SK-N-SH (cell line): Measurements from ENCODE around the gene AFF1. TPM values are rescaled to one million over a fixed set of nuclear protein-coding genes. Genes with fewer than 3 reads are reported as not detected.

Experiments used
- CTCF ChIA-PET: fragments of 300-600, 350-600 bp; formaldehyde crosslinking; extraction: SDS; loops from one replicate; lab custom pipeline; 2021; lab: Yijun Ruan, JAX
- POLR2A ChIA-PET: fragments of 350-600 bp; sonication (Branson Sonifier 250); formaldehyde crosslinking; extraction: SDS; loops from one replicate; lab custom pipeline; 2020; ENCODE audit warnings: antibody characterized with exemption, inconsistent platforms; lab: Yijun Ruan, JAX
- DNase-seq: peaks from one replicate; pipeline ENCODE4 v3.0.0; 2012
- H2AFZ ChIP-seq: fragments of 200-600 bp; sonication (generic); 2 replicates; pipeline ENCODE4 v1.8.1; 2016; ENCODE audit warnings: antibody characterized with exemption, mild to moderate bottlenecking, low read depth
- H3F3A ChIP-seq: fragments of 200-600 bp; sonication (generic); replicated peaks from 2 replicates; pipeline ENCODE3; 2016; ENCODE audit warnings: antibody characterized with exemption, mild to moderate bottlenecking; ENCODE audit not compliant: insufficient read depth
- H3K27ac ChIP-seq, 2 experiments: fragments of 200-500 bp in 1 of 2; fragments of 200-600 bp in 1 of 2; sonication (Bioruptor generic) in 1 of 2; sonication (generic), shearing (Covaris generic) in 1 of 2; 2 replicates each; pipeline versions ENCODE4 v1.5.1 to v1.6.1; 2014 to 2016; ENCODE audit warnings: low read depth in 2 of 2, inconsistent platforms in 1 of 2, low read length in 1 of 2, mild to moderate bottlenecking in 1 of 2, mixed read lengths in 1 of 2
- H3K27me3 ChIP-seq: fragments of 200-600 bp; sonication (generic), shearing (Covaris generic); 2 replicates; pipeline ENCODE4 v1.6.1; 2016; ENCODE audit warnings: mixed run types; ENCODE audit not compliant: insufficient read depth
- H3K36me3 ChIP-seq, 2 experiments: fragments of 200-500 bp in 1 of 2; fragments of 200-600 bp in 1 of 2; sonication (Bioruptor generic) in 1 of 2; sonication (generic) in 1 of 2; replicated peaks in 1 of 2; 2 replicates each; pipeline versions ENCODE3 to v1.5.1; 2014 to 2016; ENCODE audit warnings: low read length in 1 of 2, mild to moderate bottlenecking in 1 of 2; ENCODE audit not compliant: insufficient read depth in 2 of 2, control insufficient read depth in 1 of 2
- H3K4me1 ChIP-seq, 2 experiments: fragments of 200-500 bp in 1 of 2; fragments of 200-600 bp in 1 of 2; sonication (Bioruptor generic) in 1 of 2; sonication (generic), shearing (Covaris generic) in 1 of 2; 2 replicates each; pipeline versions ENCODE4 v1.5.1 to v1.6.1; 2014 to 2016; ENCODE audit warnings: low read depth in 1 of 2, low read length in 1 of 2, mixed run types in 1 of 2; ENCODE audit not compliant: insufficient read depth in 2 of 2, control insufficient read depth in 1 of 2
- H3K4me2 ChIP-seq: fragments of 200-600 bp; sonication (generic), shearing (Covaris generic); 2 replicates; pipeline ENCODE4 v1.6.1; 2017; ENCODE audit warnings: mixed run types
- H3K4me3 ChIP-seq, 2 experiments: fragments of 200-500 bp in 1 of 2; fragments of 200-600 bp in 1 of 2; sonication (Bioruptor generic) in 1 of 2; sonication (generic), shearing (Covaris generic) in 1 of 2; 2 replicates each; pipeline versions ENCODE4 v1.5.1 to v1.8.1; 2014 to 2016; ENCODE audit warnings: low read depth in 2 of 2, inconsistent platforms in 1 of 2, low read length in 1 of 2, mild to moderate bottlenecking in 1 of 2, mixed read lengths in 1 of 2, moderate library complexity in 1 of 2
- H3K79me2 ChIP-seq: fragments of 200-600 bp; sonication (generic); 2 replicates; pipeline ENCODE4 v1.8.1; 2017; ENCODE audit warnings: mild to moderate bottlenecking; ENCODE audit not compliant: insufficient read depth
- H3K9ac ChIP-seq: fragments of 200-600 bp; sonication (generic); 2 replicates; pipeline ENCODE4 v1.6.1; 2017; ENCODE audit warnings: mixed run types
- H3K9me2 ChIP-seq: fragments of 200-600 bp; sonication (generic); 2 replicates; pipeline ENCODE4 v1.6.1; 2017; ENCODE audit warnings: mixed run types
- H3K9me3 ChIP-seq: fragments of 200-600 bp; sonication (generic); 2 replicates; pipeline ENCODE4 v1.6.1; 2017; ENCODE audit warnings: mixed run types, mild to moderate bottlenecking, moderate library complexity
- H4K20me1 ChIP-seq: fragments of 200-600 bp; sonication (generic); 2 replicates; pipeline ENCODE4 v1.6.1; 2017; ENCODE audit warnings: mild to moderate bottlenecking, mixed run types; ENCODE audit not compliant: insufficient read depth
- CTCF ChIP-seq: fragments of 200-600 bp; sonication (generic); IDR thresholded peaks from 2 replicates; pipeline ENCODE4 v1.6.1; 2017; ENCODE audit warnings: antibody characterized with exemption, mild to moderate bottlenecking, moderate library complexity
- EP300 ChIP-seq, 2 experiments: IDR thresholded peaks; 2 replicates each; pipeline versions ENCODE4 v1.4.0 to v1.6.1; 2012; ENCODE audit warnings: borderline replicate concordance in 1 of 2, low read depth in 1 of 2, low read length in 1 of 2
- FOSL2 ChIP-seq: IDR thresholded peaks from 2 replicates; pipeline ENCODE4 v1.4.0; 2012; ENCODE audit warnings: low read depth, mild to moderate bottlenecking, moderate library complexity, borderline replicate concordance
- FOXJ3 ChIP-seq: sonication (generic); formaldehyde crosslinking; IDR thresholded peaks from 2 replicates; pipeline ENCODE4 v1.5.1; 2020; ENCODE audit warnings: mild to moderate bottlenecking, missing genetic modification reagents
- GABPA ChIP-seq: IDR thresholded peaks from 2 replicates; pipeline ENCODE4 v1.4.0; 2012; ENCODE audit warnings: low read depth, mild to moderate bottlenecking
- GATA2 ChIP-seq: sonication (generic); formaldehyde crosslinking; IDR thresholded peaks from 2 replicates; pipeline ENCODE4 v1.5.0; 2020; ENCODE audit warnings: mild to moderate bottlenecking, missing genetic modification reagents
- IRF3 ChIP-seq: fragments of 150-350 bp; IDR thresholded peaks from 2 replicates; pipeline ENCODE4 v1.6.1; 2016; ENCODE audit warnings: mild to moderate bottlenecking, low read depth, low read length
- MAX ChIP-seq: IDR thresholded peaks from 2 replicates; pipeline ENCODE4 v1.4.0; 2012; ENCODE audit warnings: low read depth
- NFIC ChIP-seq: IDR thresholded peaks from 2 replicates; pipeline ENCODE4 v1.4.0; 2012; ENCODE audit warnings: borderline replicate concordance
- POLR2AphosphoS5 ChIP-seq: IDR thresholded peaks from 2 replicates; pipeline ENCODE4 v1.6.1; 2012; ENCODE audit warnings: low read depth, low read length
- RXRA ChIP-seq: IDR thresholded peaks from 2 replicates; pipeline ENCODE4 v1.4.0; 2012; ENCODE audit warnings: low read depth, mild to moderate bottlenecking, borderline replicate concordance
- SIN3A ChIP-seq: IDR thresholded peaks from 2 replicates; pipeline ENCODE4 v1.6.1; 2012; ENCODE audit warnings: low read depth, mild to moderate bottlenecking, low read length, moderate library complexity, borderline replicate concordance
- TEAD4 ChIP-seq: IDR thresholded peaks from 2 replicates; pipeline ENCODE4 v1.4.0; 2012; ENCODE audit warnings: mild to moderate bottlenecking, borderline replicate concordance; ENCODE audit not compliant: insufficient read depth
- USF1 ChIP-seq: IDR thresholded peaks from 2 replicates; pipeline ENCODE4 v1.4.0; 2012; ENCODE audit warnings: low read depth, borderline replicate concordance
- USF2 ChIP-seq: fragments of 150-350 bp; IDR thresholded peaks from 2 replicates; pipeline ENCODE4 v1.6.1; 2017; ENCODE audit warnings: antibody characterized with exemption, low read length, low read depth, borderline replicate concordance
- ZBTB33 ChIP-seq: IDR thresholded peaks from 2 replicates; pipeline ENCODE4 v1.4.0; 2012; ENCODE audit warnings: low read depth, borderline replicate concordance
- WGBS: methylation state at CpG from one replicate; pipeline ENCODE4 v1.1.6; 2017; ENCODE audit warnings: low lambda C conversion rate; 5-methylcytosine and 5-hydroxymethylcytosine counted together
- polyA plus RNA-seq, 3 experiments: library from polyadenylated mRNA; depleted of rRNA; stranded (reverse); fragments of >200 nt; gene quantifications; 2 replicates each; pipeline ENCODE4 v1.2.3, GENCODE V29; 2012

The AFF1 gene
- polyA plus RNA-seq, 1 of the 3 experiments (the other 2 are of a cell fraction) = 2.7 TPM

GRCh38 chr4:86948276-86948675 is 13.5 kb downstream of the AFF1 start:
- no peak for TF ChIP-seq SIN3A
- TF ChIP-seq EP300 (IDR thresholded peaks at IDR 0.05; ENCODE audit: borderline replicate concordance in 1 of 2, low read depth in 1 of 2, low read length in 1 of 2) = no peak
- TF ChIP-seq FOSL2 = no peak
- TF ChIP-seq FOXJ3 (CRISPR knock-in tag) = no peak
- TF ChIP-seq USF2 = no peak
- TF ChIP-seq IRF3 = no peak
- no peak for TF ChIP-seq CTCF
- TF ChIP-seq USF1 = no peak
- TF ChIP-seq RXRA = no peak
- TF ChIP-seq, all 33 proteins: peak for 0
- no peak for DNase-seq
- ChIA-PET POLR2A (no interaction called here), CTCF (no interaction called here)
- no peaks in the 10 kb centered on the region for H4K20me1 ChIP-seq
- H2AFZ ChIP-seq = no peak overlapping the region
- no peak overlapping the region for H3K9ac ChIP-seq
- H3K9me3 ChIP-seq = no peaks in the 10 kb centered on the region
- 100% methylated on average over 1 of the region's 1 CpG for WGBS
- H3K27ac ChIP-seq = no peak overlapping the region
- no peaks in the 10 kb centered on the region; a peak in 1 of 4 replicates for H3K4me1 ChIP-seq
- H3K9me2 ChIP-seq = no peaks in the 10 kb centered on the region
- H3K4me3 ChIP-seq = no peak overlapping the region
- H3K4me2 ChIP-seq = no peak overlapping the region
- no peaks in the 10 kb centered on the region for H3K79me2 ChIP-seq
- no peaks in the 10 kb centered on the region for H3K27me3 ChIP-seq
- no peaks in the 10 kb centered on the region for H3F3A ChIP-seq
- peaks cover 0 to 5% of the 10 kb centered on the region in 2 experiments for H3K36me3 ChIP-seq

- CTCF ChIA-PET = interaction anchor here (0.6 to 1.0 kb wide), 3 partner anchors 16 to 482 kb away, joined by 3 read pairs; partner anchors contain the start of gene AFF1
- no peaks in the 10 kb centered on the region for H3K9me3 ChIP-seq
- no peaks in the 10 kb centered on the region for H3F3A ChIP-seq
- H3K4me3 ChIP-seq = no peak overlapping the region
- DNase-seq = no peak
- no peaks in the 10 kb centered on the region for H3K9me2 ChIP-seq
- WGBS = 92% methylated on average over 10 of the region's 10 CpGs
- no peaks in the 10 kb centered on the region for H4K20me1 ChIP-seq
- H3K4me1 ChIP-seq = no peaks in the 10 kb centered on the region; a peak in 1 of 4 replicates
- no peaks in the 10 kb centered on the region for H3K79me2 ChIP-seq
- TF ChIP-seq NFIC (no peak), ZBTB33 (no peak), GATA2 (CRISPR knock-in tag) (no peak), TEAD4 (no peak), FOSL2 (no peak), POLR2AphosphoS5 (no peak), MAX (no peak), USF2 (no peak), GABPA (no peak), FOXJ3 (CRISPR knock-in tag) (no peak)
- TF ChIP-seq, all 33 proteins: peak for 0
- Histone ChIP-seq H3K27me3 (no peaks in the 10 kb centered on the region), H3K36me3 (peaks cover 0 to 5% of the 10 kb centered on the region in 2 experiments), H3K27ac (no peak overlapping the region), H3K9ac (no peak overlapping the region), H2AFZ (no peak overlapping the region), H3K4me2 (no peak overlapping the region)
- POLR2A ChIA-PET = no interaction called here
Measured at GRCh38 chr4:86950831-86951525, 16.2 kb downstream of the AFF1 start.
